Measurements from ENCODE around the gene PRMT3. TPM values are rescaled to one million over a fixed set of nuclear protein-coding genes. Genes with fewer than 3 reads are reported as not detected.
"Not testable (repeated sequence)": the region's sequence is repeated elsewhere in the genome, so short reads cannot be mapped to it uniquely, and the experiment has no call there.

PRMT3 gene
- total RNA-seq, 1 donor from 2014 or later, result 16.3 TPM

- DNase-seq, result no peak
These were observed 70.6 kb downstream of the PRMT3 start for GRCh38 chr11:20457934-20458680.

- DNase-seq, result no peak
These were observed 71.6 kb downstream of the PRMT3 start for GRCh38 chr11:20458905-20459632.

GRCh38 chr11:20459865-20460264 is 72.3 kb downstream of the PRMT3 start:
- DNase-seq, result no peak

GRCh38 chr11:20464518-20464917 is 77.0 kb downstream of the PRMT3 start:
- no peak for DNase-seq

- DNase-seq, result no peak
These were observed 80.1 kb downstream of the PRMT3 start for GRCh38 chr11:20467487-20468185.

- no peak for DNase-seq
These were observed 82.8 kb downstream of the PRMT3 start for GRCh38 chr11:20470348-20470747.

GRCh38 chr11:20471929-20472328 is 84.4 kb downstream of the PRMT3 start:
- not testable (repeated sequence) for DNase-seq

- DNase-seq, result no peak
These were observed 86.8 kb downstream of the PRMT3 start for GRCh38 chr11:20474176-20474881.

GRCh38 chr11:20474882-20475517 is 87.5 kb downstream of the PRMT3 start:
- DNase-seq, result no peak

GRCh38 chr11:20477418-20478090 is 90.0 kb downstream of the PRMT3 start:
- DNase-seq, result no peak

- no peak for DNase-seq
These were observed 92.0 kb downstream of the PRMT3 start for GRCh38 chr11:20479513-20479912.

- no peak for DNase-seq
These were observed 96.4 kb downstream of the PRMT3 start for GRCh38 chr11:20483931-20484330.

- not testable (repeated sequence) for DNase-seq
These were observed 96.9 kb downstream of the PRMT3 start for GRCh38 chr11:20484416-20484815.

GRCh38 chr11:20488352-20488751 is 100.8 kb downstream of the PRMT3 start:
- no peak for DNase-seq

GRCh38 chr11:20489948-20490347 is 102.4 kb downstream of the PRMT3 start:
- no peak for DNase-seq

GRCh38 chr11:20493340-20493739 is 105.8 kb downstream of the PRMT3 start:
- DNase-seq, result no peak

GRCh38 chr11:20497124-20497792 is 109.7 kb downstream of the PRMT3 start:
- DNase-seq, result no peak

GRCh38 chr11:20501252-20501651 is 113.7 kb downstream of the PRMT3 start:
- DNase-seq, result no peak

- DNase-seq, result no peak
These were observed 114.5 kb downstream of the PRMT3 start for GRCh38 chr11:20501971-20502370.

GRCh38 chr11:20511982-20512381 is 124.5 kb downstream of the PRMT3 start:
- DNase-seq, result no peak

- no peak for DNase-seq
These were observed 125.4 kb downstream of the PRMT3 start for GRCh38 chr11:20512869-20513268.

Data from tongue (tissue), 2 donors.